Measurements from ENCODE around the gene PDIA5. TPM values are rescaled to one million over a fixed set of nuclear protein-coding genes. Genes with fewer than 3 reads are reported as not detected.

Gene PDIA5
- total RNA-seq, 1 experiment from 2014 or later: 24.3 TPM

GRCh38 chr3:123167686-123168085, 100.9 kb downstream of the PDIA5 start:
- no peak overlapping the region for H2AFZ ChIP-seq (ENCODE audit: low read length)
- H4K5ac ChIP-seq (ENCODE audit: insufficient read length, low read depth, low read length): no peak overlapping the region
- peaks cover 4 to 5% of the 10 kb centered on the region in 2 experiments; a peak in 2 of 4 replicates for H3K4me1 Mint-ChIP-seq
- no peak overlapping the region for H3K4me3 Mint-ChIP-seq
- H4K8ac ChIP-seq (replicated peaks; ENCODE audit: insufficient read length, low read depth, low read length): no peak overlapping the region
- H3K14ac ChIP-seq (ENCODE audit: insufficient read depth, low read length): no peak overlapping the region
- H2BK15ac ChIP-seq (ENCODE audit: low read depth, low read length): no peak overlapping the region
- H4K20me1 ChIP-seq (ENCODE audit: control insufficient read depth, insufficient read depth, insufficient read length): no peaks in the 10 kb centered on the region
- no CpG with 5 or more reads among the region's 2 CpGs for WGBS (ENCODE audit: extremely low coverage, insufficient read length, low lambda C conversion rate)
- H3K4ac ChIP-seq (ENCODE audit: low read depth, low read length): no peak overlapping the region
- DNase-seq: no peak
- H3K27ac ChIP-seq (ENCODE audit: insufficient read length, low read depth, low read length): no peak overlapping the region
- H3K4me1 ChIP-seq (ENCODE audit: insufficient read depth, low read length): no peaks in the 10 kb centered on the region
- no peak overlapping the region for H2BK5ac ChIP-seq (ENCODE audit: insufficient read length, low read length)
- H3K9me3 ChIP-seq (ENCODE audit: control insufficient read depth, low read depth, low read length): no peaks in the 10 kb centered on the region
- no peak overlapping the region for H3T11ph ChIP-seq (ENCODE audit: low read length)
- H3K36me3 Mint-ChIP-seq (ENCODE audit: insufficient read depth in 1 of 3, low read depth in 3 of 3): peaks cover 34 to 36% (median 36%) of the 10 kb centered on the region in 3 experiments
- H3K56ac ChIP-seq (ENCODE audit: insufficient read length, low read depth, low read length): no peak overlapping the region
- no peaks in the 10 kb centered on the region for H3K79me2 ChIP-seq (ENCODE audit: insufficient read depth, low read length)
- peaks cover 10 to 11% of the 10 kb centered on the region in 2 experiments; a peak in 4 of 5 replicates for H3K9me3 Mint-ChIP-seq
- H3K23ac ChIP-seq (ENCODE audit: insufficient read length, low read depth, low read length): no peak overlapping the region
- H4K91ac ChIP-seq (ENCODE audit: insufficient read length, low read depth, low read length): no peak overlapping the region
- no peak for TF ChIP-seq CTCF (conservative IDR thresholded peaks at IDR 0.05)
- H2AK5ac ChIP-seq (ENCODE audit: insufficient read length, low read length): no peak overlapping the region
- no peaks in the 10 kb centered on the region for H3K27me3 Mint-ChIP-seq (ENCODE audit: low read depth)
- no peaks in the 10 kb centered on the region for H3K79me1 ChIP-seq (ENCODE audit: insufficient read depth, low read depth, low read length, poor library complexity, severe bottlenecking)
- H2BK20ac ChIP-seq (ENCODE audit: low read depth, low read length, poor library complexity, severe bottlenecking): no peak overlapping the region
- no peak overlapping the region for H2BK120ac ChIP-seq (ENCODE audit: low read depth, low read length, poor library complexity, severe bottlenecking)
- no peak overlapping the region for H2BK12ac ChIP-seq (ENCODE audit: insufficient read length, low read depth, low read length)
- H3K23me2 ChIP-seq (ENCODE audit: insufficient read length, low read depth, low read length, poor library complexity, severe bottlenecking): no peaks in the 10 kb centered on the region
- no peak overlapping the region for H3K18ac ChIP-seq (ENCODE audit: insufficient read length, low read depth, low read length)
- H3K9ac ChIP-seq (ENCODE audit: extremely low read depth, insufficient read length, low read length): no peak overlapping the region
- no peaks in the 10 kb centered on the region for H3K27me3 ChIP-seq (ENCODE audit: insufficient read depth, low read length)
- no peak overlapping the region for H3K4me2 ChIP-seq (ENCODE audit: insufficient read depth, insufficient read length, low read length)
- no peak overlapping the region for H3K27ac Mint-ChIP-seq

Measured in H9 (cell line).